KMS-11 (cell line): ENCODE results near the gene SEMA5A.

ENCODE experiments used
- H2AFZ ChIP-seq: fragments of 200-600 bp; sonication (generic); 2 replicates; pipeline ENCODE4 v1.6.1; 2016; ENCODE audit warnings: antibody characterized with exemption, mixed run types, low read depth
- H3K27ac ChIP-seq: fragments of 200-600 bp; sonication (generic); 2 replicates; pipeline ENCODE4 v1.6.1; 2016; ENCODE audit warnings: mild to moderate bottlenecking, mixed run types
- H3K27me3 ChIP-seq: fragments of 200-600 bp; sonication (generic); 2 replicates; pipeline ENCODE4 v1.6.1; 2017; ENCODE audit warnings: mild to moderate bottlenecking, low read depth, mixed run types, moderate library complexity; ENCODE audit not compliant: insufficient read depth
- H3K36me3 ChIP-seq: fragments of 200-600 bp; sonication (generic); 2 replicates; pipeline ENCODE4 v1.6.1; 2017; ENCODE audit warnings: mild to moderate bottlenecking, mixed run types; ENCODE audit not compliant: insufficient read depth
- H3K4me1 ChIP-seq: fragments of 200-600 bp; sonication (generic); 2 replicates; pipeline ENCODE4 v1.6.1; 2016; ENCODE audit warnings: mild to moderate bottlenecking, low read depth, mixed run types; ENCODE audit not compliant: poor library complexity, severe bottlenecking
- H3K4me2 ChIP-seq: fragments of 200-600 bp; sonication (generic); 2 replicates; pipeline ENCODE4 v1.7.0; 2016; ENCODE audit warnings: mild to moderate bottlenecking, mixed run types
- H3K4me3 ChIP-seq: fragments of 200-600 bp; sonication (generic); IDR thresholded peaks from 2 replicates; pipeline ENCODE4 v1.6.1; 2017; ENCODE audit warnings: low read depth, low read length, mixed read lengths; ENCODE audit not compliant: insufficient read depth
- H3K79me2 ChIP-seq: fragments of 200-600 bp; sonication (generic); 2 replicates; pipeline ENCODE4 v1.6.1; 2016; ENCODE audit warnings: low read depth, mixed run types; ENCODE audit not compliant: insufficient read depth
- H3K9ac ChIP-seq: fragments of 200-600 bp; sonication (generic); 2 replicates; pipeline ENCODE4 v1.6.1; 2016; ENCODE audit warnings: mild to moderate bottlenecking, mixed run types
- H4K20me1 ChIP-seq: fragments of 200-600 bp; sonication (generic); 2 replicates; pipeline ENCODE4 v1.6.1; 2016; ENCODE audit warnings: mild to moderate bottlenecking, mixed run types; ENCODE audit not compliant: insufficient read depth
- CTCF ChIP-seq: fragments of 200-600 bp; sonication (generic); conservative IDR thresholded peaks from 2 replicates; pipeline ENCODE4 v1.6.1; 2017; ENCODE audit warnings: low read depth, mild to moderate bottlenecking, antibody characterized with exemption, low read length, moderate library complexity, mixed read lengths

The SEMA5A gene

GRCh38 chr5:9124838-9125237 lies 421.0 kb downstream of the SEMA5A start:
- H3K27ac ChIP-seq: no peak overlapping the region
- H3K4me1 ChIP-seq: no peaks in the 10 kb centered on the region
- H3K4me3 ChIP-seq: no peak overlapping the region
- H3K36me3 ChIP-seq: no peaks in the 10 kb centered on the region
- no peaks in the 10 kb centered on the region for H3K79me2 ChIP-seq
- no peak overlapping the region for H2AFZ ChIP-seq
- H4K20me1 ChIP-seq: no peaks in the 10 kb centered on the region
- H3K9ac ChIP-seq: no peak overlapping the region
- no peak for TF ChIP-seq CTCF
- H3K27me3 ChIP-seq: no peaks in the 10 kb centered on the region
- no peak overlapping the region for H3K4me2 ChIP-seq

- Histone ChIP-seq H4K20me1 (no peaks in the 10 kb centered on the region), H3K27me3 (no peaks in the 10 kb centered on the region), H3K9ac (no peak overlapping the region), H3K27ac (no peak overlapping the region), H2AFZ (no peak overlapping the region), H3K4me3 (no peak overlapping the region), H3K79me2 (no peaks in the 10 kb centered on the region), H3K4me1 (no peaks in the 10 kb centered on the region), H3K36me3 (no peaks in the 10 kb centered on the region), H3K4me2 (no peak overlapping the region)
- TF ChIP-seq CTCF: no peak
These were observed 421.8 kb downstream of the SEMA5A start for GRCh38 chr5:9124071-9124470.

- no peaks in the 10 kb centered on the region for H4K20me1 ChIP-seq
- H3K4me2 ChIP-seq: no peak overlapping the region
- no peaks in the 10 kb centered on the region for H3K36me3 ChIP-seq
- H3K4me1 ChIP-seq: no peaks in the 10 kb centered on the region
- no peak overlapping the region for H3K9ac ChIP-seq
- H3K27ac ChIP-seq: no peak overlapping the region
- no peak overlapping the region for H3K4me3 ChIP-seq
- H3K79me2 ChIP-seq: no peaks in the 10 kb centered on the region
- H2AFZ ChIP-seq: no peak overlapping the region
- TF ChIP-seq CTCF: no peak
- H3K27me3 ChIP-seq: no peaks in the 10 kb centered on the region
These were observed 423.3 kb downstream of the SEMA5A start for GRCh38 chr5:9122528-9122927.

- no peak overlapping the region for H3K9ac ChIP-seq
- no peak overlapping the region for H3K27ac ChIP-seq
- no peaks in the 10 kb centered on the region for H3K27me3 ChIP-seq
- no peaks in the 10 kb centered on the region for H3K36me3 ChIP-seq
- TF ChIP-seq CTCF: no peak
- no peaks in the 10 kb centered on the region for H3K4me1 ChIP-seq
- H3K79me2 ChIP-seq: no peaks in the 10 kb centered on the region
- H4K20me1 ChIP-seq: no peaks in the 10 kb centered on the region
- H3K4me2 ChIP-seq: no peak overlapping the region
- H2AFZ ChIP-seq: no peak overlapping the region
- no peak overlapping the region for H3K4me3 ChIP-seq
These were observed 424.3 kb downstream of the SEMA5A start for GRCh38 chr5:9121597-9121996.

GRCh38 chr5:9118852-9119251 lies 427.0 kb downstream of the SEMA5A start:
- no peaks in the 10 kb centered on the region for H3K4me1 ChIP-seq
- H2AFZ ChIP-seq: no peak overlapping the region
- H3K9ac ChIP-seq: no peak overlapping the region
- H4K20me1 ChIP-seq: no peaks in the 10 kb centered on the region
- no peak for TF ChIP-seq CTCF
- no peak overlapping the region for H3K4me2 ChIP-seq
- no peaks in the 10 kb centered on the region for H3K27me3 ChIP-seq
- no peaks in the 10 kb centered on the region for H3K36me3 ChIP-seq
- no peak overlapping the region for H3K27ac ChIP-seq
- no peaks in the 10 kb centered on the region for H3K79me2 ChIP-seq
- H3K4me3 ChIP-seq: no peak overlapping the region
